Measurements from ENCODE around the gene MSI2.

DNA sequence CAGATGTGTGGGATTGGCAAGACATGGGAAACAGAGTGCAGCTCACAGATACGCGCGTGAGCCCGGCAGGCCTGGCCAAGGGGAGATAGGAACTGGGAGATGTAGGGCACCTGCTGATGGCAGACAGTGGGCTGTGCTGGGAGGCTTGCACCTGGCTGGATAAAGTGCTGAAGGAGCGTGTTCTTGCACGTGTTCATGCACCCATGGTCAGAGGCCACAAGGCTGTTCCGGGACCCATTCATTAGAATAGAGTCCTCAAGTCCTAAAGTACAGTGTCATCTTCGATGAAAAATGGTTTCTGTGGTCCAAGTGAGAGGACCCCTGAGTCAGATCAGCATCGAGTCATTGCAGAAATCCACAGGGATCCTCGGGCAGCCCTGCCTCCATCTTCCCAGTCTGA, 252.3 kb downstream of the MSI2 start:
- TF ChIP-seq ELF4 (IDR thresholded peaks at IDR 0.05), result no peak
- no peak for TF ChIP-seq ARNT (IDR thresholded peaks at IDR 0.05)
- no peak for TF ChIP-seq FOXM1 (IDR thresholded peaks at IDR 0.05; ENCODE audit: borderline replicate concordance)
- TF ChIP-seq BHLHE40 (IDR thresholded peaks at IDR 0.05; ENCODE audit: borderline replicate concordance), result no peak
- TF ChIP-seq L3MBTL2 (conservative IDR thresholded peaks at IDR 0.05), result no peak
- TF ChIP-seq NFRKB (IDR thresholded peaks at IDR 0.05), result no peak
- TF ChIP-seq PKNOX1 (IDR thresholded peaks at IDR 0.05), result no peak

Measured in HEK293T (cell line).